ENCODE results near the gene PIK3R1. TPM values are rescaled to one million over a fixed set of nuclear protein-coding genes. Genes with fewer than 3 reads are reported as not detected.

Gene PIK3R1
- total and polyA plus RNA-seq, 10 of the 15 experiments (the other 5 are each of a cell fraction or from before 2014, with no cell fraction given): 7.8 to 38.4 (median 15.7) TPM

GRCh38 chr5:68313336-68313735, 97.8 kb downstream of the PIK3R1 start (continued):
- no peak for TF ChIP-seq ZNF592 (IDR thresholded peaks at IDR 0.05)
- no peak for TF ChIP-seq ZNF622 (IDR thresholded peaks at IDR 0.05)

GRCh38 chr5:68314465-68314864, 98.9 kb downstream of the PIK3R1 start:
- ATAC-seq (no peak), FAIRE-seq (no peak), DNase-seq (ENCODE audit: low read depth, low spot score) (no peak)
- Histone ChIP-seq H4K20me1 (ENCODE audit: control insufficient read depth, insufficient read depth) (no peaks in the 10 kb centered on the region), H3K27me3 (replicated peaks in 1 of 2; ENCODE audit: control insufficient read depth in 2 of 2, insufficient read depth in 2 of 2, low read length in 1 of 2) (no peaks in the 10 kb centered on the region), H3K4me1 (ENCODE audit: control insufficient read depth, insufficient read depth, low read length) (peaks cover 13% of the 10 kb centered on the region), H3K27ac (ENCODE audit: control insufficient read depth, insufficient read depth) (no peak overlapping the region), H2AFZ (ENCODE audit: control insufficient read depth, low read depth, low read length) (no peak overlapping the region), H3K79me2 (ENCODE audit: control insufficient read depth, insufficient read depth, low read length) (no peaks in the 10 kb centered on the region), H3K9ac (ENCODE audit: control insufficient read depth, insufficient read depth, low read length) (no peak overlapping the region), H3K9me3 (replicated peaks; ENCODE audit: control insufficient read depth, insufficient read depth, low read length) (no peaks in the 10 kb centered on the region), H3K4me2 (ENCODE audit: control insufficient read depth, insufficient read depth) (no peak overlapping the region), H3K4me3 (no peak overlapping the region), H3K36me3 (ENCODE audit: control insufficient read depth in 2 of 2, insufficient read depth in 2 of 2, low read length in 1 of 2) (no peaks in the 10 kb centered on the region)
- 91% methylated on average over 2 of the region's 2 CpGs for WGBS (ENCODE audit: insufficient coverage, insufficient replicate concordance, low lambda C conversion rate, missing lambda C conversion rate)
- CTCF ChIA-PET: no interaction called here
- RAD21 ChIA-PET (ENCODE audit: unreplicated experiment): interaction anchor here (1.2 to 3.2 kb wide), 3 partner anchors 17 to 120 kb away, joined by 3 to 17 read pairs (median 9); no protein-coding TSS in a partner anchor
- SMC1A ChIA-PET (ENCODE audit: uncharacterized antibody, unreplicated experiment): interaction anchor here (1.0 kb wide), 1 partner anchor 29 kb away, joined by 4 read pairs; no protein-coding TSS in a partner anchor
- in situ Hi-C loops (cut with MboI) (no loop called here), intact Hi-C loops (cut with micrococcal nuclease; ENCODE audit: unreplicated experiment) (no loop called here)
- TF ChIP-seq TAF1 (IDR thresholded peaks at IDR 0.05; ENCODE audit: borderline replicate concordance, low read depth, low read length): no peak
- no peak for TF ChIP-seq ZNF384 (IDR thresholded peaks at IDR 0.05; ENCODE audit: borderline replicate concordance, low read depth, low read length)
- no peak for TF ChIP-seq SMARCA5 (IDR thresholded peaks at IDR 0.05)
- no peak for TF ChIP-seq JUNB (IDR thresholded peaks at IDR 0.05)
- no peak for TF ChIP-seq ATF3 (IDR thresholded peaks at IDR 0.05; ENCODE audit: borderline replicate concordance, extremely low read depth, low read depth, low read length)
- POLR2A ChIA-PET: no interaction called here
- no TSS peak for BruUV-seq (replicated peaks)

All from GM12878 (cell line).